ENCODE measurements around the gene ATG9B.
"Not testable (repeated sequence)": the region's sequence is repeated elsewhere in the genome, so short reads cannot be mapped to it uniquely, and the experiment has no call there.

DNA sequence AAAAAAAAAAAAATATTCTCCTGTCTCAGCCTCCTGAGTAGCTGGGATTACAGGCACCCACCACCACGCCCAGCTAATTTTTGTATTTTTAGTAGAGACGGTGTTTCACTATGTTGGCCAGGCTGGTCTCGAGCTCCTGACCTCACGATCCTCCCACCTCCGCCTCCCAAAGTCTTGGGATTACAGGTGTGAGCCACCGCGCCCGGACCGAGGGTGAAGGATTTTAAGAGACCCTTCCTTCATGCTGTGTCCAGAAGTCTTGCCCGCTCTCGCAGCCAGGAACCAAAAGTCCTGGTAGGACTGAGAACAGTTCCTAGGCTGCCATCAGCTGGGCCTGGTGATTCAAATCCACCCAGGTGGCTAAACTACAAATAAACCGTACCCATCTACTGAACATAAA, 12.7 kb downstream of the ATG9B start:
- TF ChIP-seq, protein P1, sequence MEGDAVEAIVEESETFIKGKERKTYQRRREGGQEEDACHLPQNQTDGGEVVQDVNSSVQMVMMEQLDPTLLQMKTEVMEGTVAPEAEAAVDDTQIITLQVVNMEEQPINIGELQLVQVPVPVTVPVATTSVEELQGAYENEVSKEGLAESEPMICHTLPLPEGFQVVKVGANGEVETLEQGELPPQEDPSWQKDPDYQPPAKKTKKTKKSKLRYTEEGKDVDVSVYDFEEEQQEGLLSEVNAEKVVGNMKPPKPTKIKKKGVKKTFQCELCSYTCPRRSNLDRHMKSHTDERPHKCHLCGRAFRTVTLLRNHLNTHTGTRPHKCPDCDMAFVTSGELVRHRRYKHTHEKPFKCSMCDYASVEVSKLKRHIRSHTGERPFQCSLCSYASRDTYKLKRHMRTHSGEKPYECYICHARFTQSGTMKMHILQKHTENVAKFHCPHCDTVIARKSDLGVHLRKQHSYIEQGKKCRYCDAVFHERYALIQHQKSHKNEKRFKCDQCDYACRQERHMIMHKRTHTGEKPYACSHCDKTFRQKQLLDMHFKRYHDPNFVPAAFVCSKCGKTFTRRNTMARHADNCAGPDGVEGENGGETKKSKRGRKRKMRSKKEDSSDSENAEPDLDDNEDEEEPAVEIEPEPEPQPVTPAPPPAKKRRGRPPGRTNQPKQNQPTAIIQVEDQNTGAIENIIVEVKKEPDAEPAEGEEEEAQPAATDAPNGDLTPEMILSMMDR (conservative IDR thresholded peaks at IDR 0.05): not testable (repeated sequence)
- TF ChIP-seq EZH2 (IDR thresholded peaks at IDR 0.05; ENCODE audit: low read depth): not testable (repeated sequence)
